Measurements from ENCODE around the gene F2.

GRCh38 chr11:46711303-46711702 is 7.7 kb upstream of the F2 start:
- TF ChIP-seq CTCF (IDR thresholded peaks at IDR 0.05) (no peak), POLR2A (IDR thresholded peaks at IDR 0.05) (no peak)

Data from esophagus squamous epithelium (tissue), 4 donors.